ENCODE measurements around the gene SLC35B1.
A peak's percentile ranks its signal among the peaks of the same experiment; 100 is the strongest.

The SLC35B1 gene

GRCh38 chr17:49707608-49708514 is at the start of gene SLC35B1:
Gene SLC35B1 (minus strand): TSS chr17:49707964. CDS start chr17:49707833, 131 bp downstream.
- peak; percentile 98 for TF ChIP-seq CTCF (conservative IDR thresholded peaks at IDR 0.05)
- TF ChIP-seq ZFX (IDR thresholded peaks at IDR 0.05): peak; percentile 57; the same call in 1 of the 2 replicates
- peak within 1 kb of the TSS; percentile 87 for H3K27ac ChIP-seq

GRCh38 chr17:49757151-49757777 is 49.5 kb upstream of the SLC35B1 start:
- no peak overlapping the region for H3K27ac ChIP-seq
- TF ChIP-seq ZFX (IDR thresholded peaks at IDR 0.05): no peak
- TF ChIP-seq CTCF (conservative IDR thresholded peaks at IDR 0.05): no peak

- no peak for TF ChIP-seq ZFX (IDR thresholded peaks at IDR 0.05)
- TF ChIP-seq CTCF (conservative IDR thresholded peaks at IDR 0.05): no peak
- no peak overlapping the region for H3K27ac ChIP-seq
Observed at GRCh38 chr17:49756323-49757150, 48.8 kb upstream of the SLC35B1 start.

- no peak for TF ChIP-seq CTCF (conservative IDR thresholded peaks at IDR 0.05)
- TF ChIP-seq ZFX (IDR thresholded peaks at IDR 0.05): no peak
- no peak overlapping the region for H3K27ac ChIP-seq
Observed at GRCh38 chr17:49755663-49756283, 48.0 kb upstream of the SLC35B1 start.

GRCh38 chr17:49753959-49754391 is 46.2 kb upstream of the SLC35B1 start:
- TF ChIP-seq CTCF (conservative IDR thresholded peaks at IDR 0.05): no peak
- no peak for TF ChIP-seq ZFX (IDR thresholded peaks at IDR 0.05)
- no peak overlapping the region for H3K27ac ChIP-seq

GRCh38 chr17:49752508-49752907 is 44.7 kb upstream of the SLC35B1 start:
- no peak overlapping the region for H3K27ac ChIP-seq
- TF ChIP-seq CTCF (conservative IDR thresholded peaks at IDR 0.05) (no peak), ZFX (IDR thresholded peaks at IDR 0.05) (no peak)

Measured in C4-2B (cell line).